Prostate gland (tissue), 2 donors: ENCODE results near the gene KLHL29.

Experiments
- POLR2A ChIP-seq: fragments of 450-650 bp; IDR thresholded peaks from one replicate; pipeline ENCODE4 v1.6.1; 2016; ENCODE audit warnings: antibody characterized with exemption, mild to moderate bottlenecking
- POLR2AphosphoS5 ChIP-seq: sonication (generic); formaldehyde crosslinking; IDR thresholded peaks from one replicate; pipeline ENCODE4 v1.6.1; 2017; ENCODE audit warnings: antibody characterized with exemption
- TF ChIP-seq, protein P1 (sequence below), 4 experiments: fragments of 200-600 bp in 2 of 4; fragments of 450-650 bp in 2 of 4; sonication (generic) in 2 of 4; IDR thresholded peaks; 1 replicate in 3 of 4; 2 replicates in 1 of 4; pipeline ENCODE4 v1.5.1; 2016 to 2019; ENCODE audit warnings: antibody characterized with exemption in 4 of 4, mild to moderate bottlenecking in 2 of 4, moderate library complexity in 2 of 4

DNA sequence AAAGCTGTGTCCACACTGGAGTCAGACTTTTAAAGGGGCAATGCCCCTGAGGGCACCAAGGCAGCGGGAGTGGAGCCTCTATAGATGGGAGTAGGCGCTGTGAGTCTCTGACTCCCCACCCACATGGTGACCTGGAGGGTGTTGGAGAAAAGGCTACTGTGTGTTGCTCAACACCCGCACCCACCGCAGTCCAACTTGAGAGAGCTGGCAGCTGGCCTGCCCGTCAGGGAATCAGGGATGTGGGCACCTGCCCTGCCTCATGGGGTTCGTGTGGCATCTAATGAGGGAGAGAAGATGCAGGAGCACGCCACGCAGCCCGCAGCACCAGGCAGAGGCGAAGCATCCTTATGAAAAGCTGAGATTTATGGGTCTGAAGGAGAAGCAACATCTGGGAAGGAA lies 84.2 kb downstream of the KLHL29 start:
- TF ChIP-seq, protein P1, sequence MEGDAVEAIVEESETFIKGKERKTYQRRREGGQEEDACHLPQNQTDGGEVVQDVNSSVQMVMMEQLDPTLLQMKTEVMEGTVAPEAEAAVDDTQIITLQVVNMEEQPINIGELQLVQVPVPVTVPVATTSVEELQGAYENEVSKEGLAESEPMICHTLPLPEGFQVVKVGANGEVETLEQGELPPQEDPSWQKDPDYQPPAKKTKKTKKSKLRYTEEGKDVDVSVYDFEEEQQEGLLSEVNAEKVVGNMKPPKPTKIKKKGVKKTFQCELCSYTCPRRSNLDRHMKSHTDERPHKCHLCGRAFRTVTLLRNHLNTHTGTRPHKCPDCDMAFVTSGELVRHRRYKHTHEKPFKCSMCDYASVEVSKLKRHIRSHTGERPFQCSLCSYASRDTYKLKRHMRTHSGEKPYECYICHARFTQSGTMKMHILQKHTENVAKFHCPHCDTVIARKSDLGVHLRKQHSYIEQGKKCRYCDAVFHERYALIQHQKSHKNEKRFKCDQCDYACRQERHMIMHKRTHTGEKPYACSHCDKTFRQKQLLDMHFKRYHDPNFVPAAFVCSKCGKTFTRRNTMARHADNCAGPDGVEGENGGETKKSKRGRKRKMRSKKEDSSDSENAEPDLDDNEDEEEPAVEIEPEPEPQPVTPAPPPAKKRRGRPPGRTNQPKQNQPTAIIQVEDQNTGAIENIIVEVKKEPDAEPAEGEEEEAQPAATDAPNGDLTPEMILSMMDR (IDR thresholded peaks at IDR 0.05) = no peak
- TF ChIP-seq POLR2AphosphoS5 (no peak), POLR2A (no peak)
